Panc1 (cell line): ENCODE measurements around the gene RIOK1. TPM values are rescaled to one million over a fixed set of nuclear protein-coding genes. Genes with fewer than 3 reads are reported as not detected.

Experiments
- ATAC-seq: fragments of 200-7000 bp; cut with Tn5 transposase; 2 replicates; pipeline ENCODE4 v1.9.1; 2020; ENCODE audit warnings: mild to moderate bottlenecking, moderate library complexity
- BruUV-seq: library from RNA; stranded (reverse); fragments of 400-500 nt; replicated peaks from 2 replicates; lab custom pipeline; 2021; lab: Mats Ljungman, UMichigan
- CTCF ChIA-PET: fragments of 300-600 bp; sonication (Branson Sonifier 250); formaldehyde crosslinking; loops from one replicate; lab custom pipeline; 2022; ENCODE audit warnings: antibody characterized with exemption; lab: Charles Lee
- POLR2A ChIA-PET: fragments of 300-600 bp; sonication (Branson Sonifier 250); formaldehyde crosslinking; loops from one replicate; lab custom pipeline; 2022; ENCODE audit warnings: antibody characterized with exemption; lab: Charles Lee
- DNase-seq: peaks from one replicate; pipeline ENCODE4 v3.0.0-alpha.2; 2010; ENCODE audit warnings: low read depth, low spot score
- H3K27ac ChIP-seq: 2 replicates; pipeline ENCODE4 v1.5.1; 2011; ENCODE audit warnings: mild to moderate bottlenecking, low read length, inconsistent platforms
- H3K27me3 ChIP-seq: fragments of 200-500 bp; sonication (Bioruptor generic); 2 replicates; pipeline ENCODE4 v1.6.0; 2014; ENCODE audit warnings: low read length, inconsistent platforms; ENCODE audit not compliant: control insufficient read depth, insufficient read depth
- H3K36me3 ChIP-seq: fragments of 200-500 bp; sonication (Bioruptor generic); 2 replicates; pipeline ENCODE4 v1.5.1; 2014; ENCODE audit warnings: inconsistent platforms, mild to moderate bottlenecking, low read length, moderate library complexity; ENCODE audit not compliant: control insufficient read depth, insufficient read depth
- H3K4me1 ChIP-seq: 2 replicates; pipeline ENCODE4 v1.5.1; 2011; ENCODE audit warnings: inconsistent platforms, mild to moderate bottlenecking, low read length, moderate library complexity; ENCODE audit not compliant: control insufficient read depth, insufficient read depth
- H3K4me3 ChIP-seq, 2 experiments: 2 replicates each; pipeline ENCODE4 v1.5.1; 2011 to 2012; ENCODE audit warnings: low read depth in 2 of 2, low read length in 2 of 2, mild to moderate bottlenecking in 2 of 2, inconsistent platforms in 1 of 2, moderate library complexity in 1 of 2
- H3K9me3 ChIP-seq: fragments of 200-500 bp; sonication (Bioruptor generic); 2 replicates; pipeline ENCODE4 v1.5.1; 2014; ENCODE audit warnings: low read depth, mild to moderate bottlenecking, inconsistent platforms, low read length, moderate library complexity; ENCODE audit not compliant: control insufficient read depth, insufficient read depth
- CTCF ChIP-seq: fragments of 450-650 bp; IDR thresholded peaks from 2 replicates; pipeline ENCODE4 v1.5.1; 2017; ENCODE audit warnings: mild to moderate bottlenecking
- POLR2AphosphoS5 ChIP-seq: IDR thresholded peaks from 2 replicates; pipeline ENCODE4 v1.6.1; 2012; ENCODE audit warnings: mild to moderate bottlenecking, low read depth, low read length, moderate library complexity
- SIN3A ChIP-seq: IDR thresholded peaks from 2 replicates; pipeline ENCODE4 v1.6.1; 2012; ENCODE audit warnings: low read depth, mild to moderate bottlenecking, low read length, moderate library complexity, borderline replicate concordance; ENCODE audit not compliant: insufficient read depth
- TCF7L2 ChIP-seq: IDR thresholded peaks from 2 replicates; pipeline ENCODE4 v1.6.1; 2011; ENCODE audit warnings: mild to moderate bottlenecking, low read depth, low read length, inconsistent platforms
- in situ Hi-C: cut with HindIII; loops from 2 replicates; pipeline ENCODE4 v1.10.0; 2016; ENCODE audit warnings: low sequenced_read_pairs, low pct_unique_long_range_greater_than_20kb
- intact Hi-C: fragments of 100-400 bp; cut with micrococcal nuclease; formaldehyde crosslinking; loops from one replicate; pipeline ENCODE4 v1.10.0; 2022; ENCODE audit not compliant: unreplicated experiment
- total RNA-seq: library from RNA; stranded (reverse); gene quantifications from one replicate; pipeline ENCODE4 v1.2.1, GENCODE V29; 2021; ENCODE audit not compliant: unreplicated experiment
- TF ChIP-seq, protein P1 (sequence below), 2 experiments: IDR thresholded peaks; 2 replicates each; pipeline ENCODE4 v1.6.1; 2011 to 2012; ENCODE audit warnings: low read depth in 2 of 2, control low read depth in 1 of 2, low read length in 1 of 2, mild to moderate bottlenecking in 1 of 2, moderate library complexity in 1 of 2; ENCODE audit not compliant: insufficient read depth in 1 of 2

Gene RIOK1
- total RNA-seq, 1 experiment from 2014 or later = 30.0 TPM

DNA sequence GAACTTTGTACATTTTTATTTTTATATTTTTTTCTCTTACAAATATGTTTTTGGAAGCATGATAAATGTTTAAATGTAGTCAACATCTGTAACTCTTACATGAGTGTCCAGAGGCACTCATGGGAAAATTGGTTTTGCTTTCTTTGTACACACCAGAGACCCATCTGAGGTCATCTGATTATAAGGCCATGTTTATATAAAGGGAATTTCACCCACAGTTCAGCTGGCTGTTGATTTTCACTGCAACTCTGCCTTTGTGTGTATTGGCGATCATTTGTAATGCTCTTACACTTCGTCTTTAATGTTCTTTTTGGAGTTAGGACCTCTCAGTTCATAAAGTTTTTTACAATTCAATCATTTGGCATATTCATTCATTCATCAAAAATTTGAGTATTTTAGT lies 28.1 kb downstream of the RIOK1 start:
- in situ Hi-C loops (no loop called here), intact Hi-C loops (no loop called here)
- ChIA-PET POLR2A (no interaction called here), CTCF (no interaction called here)
- no peak overlapping the region for H3K4me3 ChIP-seq
- no peaks in the 10 kb centered on the region for H3K4me1 ChIP-seq
- BruUV-seq = no TSS peak
- ATAC-seq (no peak), DNase-seq (no peak)
- TF ChIP-seq SIN3A (no peak), CTCF (no peak)
- H3K27ac ChIP-seq = no peak overlapping the region
- no peaks in the 10 kb centered on the region for H3K9me3 ChIP-seq
- peaks cover 30% of the 10 kb centered on the region for H3K36me3 ChIP-seq
- H3K27me3 ChIP-seq = no peaks in the 10 kb centered on the region

GRCh38 chr6:7418238-7418905 lies 28.8 kb downstream of the RIOK1 start:
- intact Hi-C loops (no loop called here), in situ Hi-C loops (no loop called here)
- ATAC-seq (no peak), DNase-seq (no peak)
- Histone ChIP-seq H3K9me3 (no peaks in the 10 kb centered on the region), H3K27ac (no peak overlapping the region), H3K36me3 (peaks cover 23% of the 10 kb centered on the region), H3K4me1 (no peaks in the 10 kb centered on the region), H3K27me3 (no peaks in the 10 kb centered on the region), H3K4me3 (no peak overlapping the region)
- ChIA-PET POLR2A (no interaction called here), CTCF (no interaction called here)
- no TSS peak for BruUV-seq
- TF ChIP-seq, protein P1, sequence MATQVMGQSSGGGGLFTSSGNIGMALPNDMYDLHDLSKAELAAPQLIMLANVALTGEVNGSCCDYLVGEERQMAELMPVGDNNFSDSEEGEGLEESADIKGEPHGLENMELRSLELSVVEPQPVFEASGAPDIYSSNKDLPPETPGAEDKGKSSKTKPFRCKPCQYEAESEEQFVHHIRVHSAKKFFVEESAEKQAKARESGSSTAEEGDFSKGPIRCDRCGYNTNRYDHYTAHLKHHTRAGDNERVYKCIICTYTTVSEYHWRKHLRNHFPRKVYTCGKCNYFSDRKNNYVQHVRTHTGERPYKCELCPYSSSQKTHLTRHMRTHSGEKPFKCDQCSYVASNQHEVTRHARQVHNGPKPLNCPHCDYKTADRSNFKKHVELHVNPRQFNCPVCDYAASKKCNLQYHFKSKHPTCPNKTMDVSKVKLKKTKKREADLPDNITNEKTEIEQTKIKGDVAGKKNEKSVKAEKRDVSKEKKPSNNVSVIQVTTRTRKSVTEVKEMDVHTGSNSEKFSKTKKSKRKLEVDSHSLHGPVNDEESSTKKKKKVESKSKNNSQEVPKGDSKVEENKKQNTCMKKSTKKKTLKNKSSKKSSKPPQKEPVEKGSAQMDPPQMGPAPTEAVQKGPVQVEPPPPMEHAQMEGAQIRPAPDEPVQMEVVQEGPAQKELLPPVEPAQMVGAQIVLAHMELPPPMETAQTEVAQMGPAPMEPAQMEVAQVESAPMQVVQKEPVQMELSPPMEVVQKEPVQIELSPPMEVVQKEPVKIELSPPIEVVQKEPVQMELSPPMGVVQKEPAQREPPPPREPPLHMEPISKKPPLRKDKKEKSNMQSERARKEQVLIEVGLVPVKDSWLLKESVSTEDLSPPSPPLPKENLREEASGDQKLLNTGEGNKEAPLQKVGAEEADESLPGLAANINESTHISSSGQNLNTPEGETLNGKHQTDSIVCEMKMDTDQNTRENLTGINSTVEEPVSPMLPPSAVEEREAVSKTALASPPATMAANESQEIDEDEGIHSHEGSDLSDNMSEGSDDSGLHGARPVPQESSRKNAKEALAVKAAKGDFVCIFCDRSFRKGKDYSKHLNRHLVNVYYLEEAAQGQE (IDR thresholded peaks at IDR 0.05; ENCODE audit: insufficient read depth in 1 of 2, low read depth in 2 of 2, low read length in 1 of 2) = no peak

- no TSS peak for BruUV-seq
- Histone ChIP-seq H3K4me1 (no peaks in the 10 kb centered on the region), H3K4me3 (no peak overlapping the region), H3K27me3 (no peaks in the 10 kb centered on the region), H3K9me3 (no peaks in the 10 kb centered on the region), H3K36me3 (peaks cover 17% of the 10 kb centered on the region), H3K27ac (no peak overlapping the region)
- TF ChIP-seq, protein P1 (IDR thresholded peaks at IDR 0.05; ENCODE audit: insufficient read depth in 1 of 2, low read depth in 2 of 2, low read length in 1 of 2) = no peak
- no peak for TF ChIP-seq POLR2AphosphoS5
- TF ChIP-seq CTCF = no peak
- no peak for TF ChIP-seq TCF7L2
- TF ChIP-seq SIN3A = no peak
- ChIA-PET POLR2A (no interaction called here), CTCF (no interaction called here)
- in situ Hi-C loops (no loop called here), intact Hi-C loops (no loop called here)
- DNase-seq (no peak), ATAC-seq (no peak)
These were observed 29.5 kb downstream of the RIOK1 start for GRCh38 chr6:7419065-7419464.
